Lung (tissue), 12 donors: ENCODE measurements around the gene HS3ST2. TPM values are rescaled to one million over a fixed set of nuclear protein-coding genes. Genes with fewer than 3 reads are reported as not detected.

ENCODE experiments used
- ATAC-seq: fragments of 200-7000 bp; cut with Tn5 transposase; one replicate; pipeline ENCODE4 v1.9.1; 2020; ENCODE audit warnings: moderate number of reproducible peaks; ENCODE audit not compliant: insufficient read depth, low FRiP score
- DNase-seq, 3 donors: peaks; one replicate each; pipeline ENCODE4 v3.0.0-alpha.2; 2013 to 2017
- H3K27ac ChIP-seq, 2 donors: one replicate each; pipeline ENCODE4 v1.5.1; 2013; ENCODE audit warnings: mild to moderate bottlenecking in 2 of 2, moderate library complexity in 2 of 2, control low read depth in 1 of 2, inconsistent platforms in 1 of 2, low read depth in 1 of 2, low read length in 1 of 2
- H3K27me3 ChIP-seq, 3 donors: one replicate each; pipeline ENCODE4 v1.5.1; 2013; ENCODE audit warnings: low read length in 2 of 3; ENCODE audit not compliant: control insufficient read depth in 3 of 3, insufficient read depth in 3 of 3
- H3K36me3 ChIP-seq, 4 donors: one replicate each; pipeline ENCODE4 v1.5.1; 2013; ENCODE audit warnings: low read length in 4 of 4, mild to moderate bottlenecking in 1 of 4, moderate library complexity in 1 of 4; ENCODE audit not compliant: control insufficient read depth in 4 of 4, insufficient read depth in 4 of 4
- H3K4me1 ChIP-seq, 5 donors: one replicate each; pipeline ENCODE4 v1.5.1; 2013; ENCODE audit warnings: low read length in 5 of 5, mild to moderate bottlenecking in 2 of 5, moderate library complexity in 1 of 5; ENCODE audit not compliant: control insufficient read depth in 5 of 5, insufficient read depth in 5 of 5
- H3K4me3 ChIP-seq: one replicate; pipeline ENCODE4 v1.5.1; 2013; ENCODE audit warnings: mild to moderate bottlenecking, control low read depth, moderate library complexity
- H3K9ac ChIP-seq, 2 donors: one replicate each; pipeline ENCODE4 v1.5.1; 2013; ENCODE audit warnings: low read length in 2 of 2, control low read depth in 1 of 2; ENCODE audit not compliant: insufficient read depth in 1 of 2
- H3K9me3 ChIP-seq, 4 donors: one replicate each; pipeline ENCODE4 v1.5.1; 2013; ENCODE audit warnings: low read length in 3 of 4, mild to moderate bottlenecking in 1 of 4, moderate library complexity in 1 of 4; ENCODE audit not compliant: control insufficient read depth in 4 of 4, insufficient read depth in 3 of 4
- whole genome bisulfite sequencing, 2 donors: extraction: QIAGEN DNeasy Blood & Tissue Kit; methylation state at CpG; one replicate each; pipeline ENCODE4 v1.1.7; 2013; 5-methylcytosine and 5-hydroxymethylcytosine counted together
- polyA plus RNA-seq, 2 donors: library from polyadenylated mRNA; stranded (reverse); fragments of 200-250 nt; gene quantifications; one replicate each; pipeline ENCODE4 v1.2.1, GENCODE V29; 2013
- total RNA-seq, 2 donors: library from RNA; depleted of rRNA in 1 of 2; stranded (reverse); fragments of >200 nt in 1 of 2; gene quantifications; one replicate each; pipeline ENCODE4 v1.2.1, GENCODE V29; 2014 to 2021
- TF ChIP-seq, protein P1 (sequence below): IDR thresholded peaks from 2 replicates; pipeline ENCODE4 v1.5.1; 2012; ENCODE audit warnings: mild to moderate bottlenecking; ENCODE audit errors: control extremely low read depth, extremely low read depth
- donor health status: control.
- donor health status: control.
- donor health status: Bipolar disorder and iron deficiency.
- donor health status: healthy.
- donor health status: DM: yes; HTN: yes; CAD: no.

Gene HS3ST2
- total and polyA plus RNA-seq, 4 donors, result 0.31 to 5.6 (median 1.3) TPM

DNA sequence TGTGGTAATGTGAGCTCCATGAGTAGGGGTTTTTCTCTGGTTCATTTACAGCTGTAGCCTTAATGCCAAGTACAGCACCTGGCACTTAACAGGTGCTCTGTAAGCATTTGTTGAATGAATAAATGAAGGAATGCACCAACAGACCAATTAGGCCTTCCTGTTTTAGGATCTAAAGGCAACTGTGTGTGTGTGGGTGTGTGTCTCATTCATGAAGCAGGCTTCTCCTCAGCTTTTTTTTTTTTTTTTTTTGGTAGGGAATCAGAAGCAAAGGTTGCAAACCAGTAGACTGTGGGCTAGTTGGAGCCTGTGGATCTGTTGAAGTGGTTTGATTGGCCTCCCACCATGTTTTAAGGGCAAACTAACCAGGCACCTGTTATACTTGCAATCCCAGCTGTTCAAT, 48.1 kb downstream of the HS3ST2 start:
- H3K36me3 ChIP-seq, result no peaks in the 10 kb centered on the region
- TF ChIP-seq, protein P1, sequence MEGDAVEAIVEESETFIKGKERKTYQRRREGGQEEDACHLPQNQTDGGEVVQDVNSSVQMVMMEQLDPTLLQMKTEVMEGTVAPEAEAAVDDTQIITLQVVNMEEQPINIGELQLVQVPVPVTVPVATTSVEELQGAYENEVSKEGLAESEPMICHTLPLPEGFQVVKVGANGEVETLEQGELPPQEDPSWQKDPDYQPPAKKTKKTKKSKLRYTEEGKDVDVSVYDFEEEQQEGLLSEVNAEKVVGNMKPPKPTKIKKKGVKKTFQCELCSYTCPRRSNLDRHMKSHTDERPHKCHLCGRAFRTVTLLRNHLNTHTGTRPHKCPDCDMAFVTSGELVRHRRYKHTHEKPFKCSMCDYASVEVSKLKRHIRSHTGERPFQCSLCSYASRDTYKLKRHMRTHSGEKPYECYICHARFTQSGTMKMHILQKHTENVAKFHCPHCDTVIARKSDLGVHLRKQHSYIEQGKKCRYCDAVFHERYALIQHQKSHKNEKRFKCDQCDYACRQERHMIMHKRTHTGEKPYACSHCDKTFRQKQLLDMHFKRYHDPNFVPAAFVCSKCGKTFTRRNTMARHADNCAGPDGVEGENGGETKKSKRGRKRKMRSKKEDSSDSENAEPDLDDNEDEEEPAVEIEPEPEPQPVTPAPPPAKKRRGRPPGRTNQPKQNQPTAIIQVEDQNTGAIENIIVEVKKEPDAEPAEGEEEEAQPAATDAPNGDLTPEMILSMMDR, result no peak
- DNase-seq, result no peak

DNA sequence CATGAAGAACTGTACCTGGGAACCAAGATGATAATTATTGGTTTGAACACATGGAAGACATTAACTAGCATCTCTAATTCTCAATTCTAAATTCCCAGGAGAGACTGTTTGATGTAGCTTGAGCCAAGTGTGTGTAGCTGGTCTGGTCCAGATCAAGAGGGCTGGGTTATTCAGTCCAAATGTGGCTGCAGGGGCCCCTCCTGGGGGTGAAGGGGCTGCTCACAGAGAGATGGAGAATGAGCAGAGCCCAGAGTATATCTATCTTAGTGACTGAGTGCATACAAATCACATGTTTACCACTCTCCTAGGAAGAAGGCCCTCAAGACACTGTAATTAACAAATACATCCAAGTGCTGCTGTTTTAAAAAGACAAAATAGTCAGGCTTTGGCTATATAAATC, 50.4 kb downstream of the HS3ST2 start:
- TF ChIP-seq, protein P1, result no peak
- no peak for ATAC-seq
- H3K36me3 ChIP-seq, result no peaks in the 10 kb centered on the region

More for the DNA sequence above, 48.1 kb downstream of the HS3ST2 start:
- Histone ChIP-seq H3K4me3 (no peak overlapping the region), H3K9ac (no peak overlapping the region), H3K27ac (no peak overlapping the region), H3K9me3 (no peaks in the 10 kb centered on the region), H3K27me3 (no peaks in the 10 kb centered on the region), H3K4me1 (peaks cover 0 to 1% (median 0%) of the 10 kb centered on the region in 5 donors)
- ATAC-seq, result no peak

DNA sequence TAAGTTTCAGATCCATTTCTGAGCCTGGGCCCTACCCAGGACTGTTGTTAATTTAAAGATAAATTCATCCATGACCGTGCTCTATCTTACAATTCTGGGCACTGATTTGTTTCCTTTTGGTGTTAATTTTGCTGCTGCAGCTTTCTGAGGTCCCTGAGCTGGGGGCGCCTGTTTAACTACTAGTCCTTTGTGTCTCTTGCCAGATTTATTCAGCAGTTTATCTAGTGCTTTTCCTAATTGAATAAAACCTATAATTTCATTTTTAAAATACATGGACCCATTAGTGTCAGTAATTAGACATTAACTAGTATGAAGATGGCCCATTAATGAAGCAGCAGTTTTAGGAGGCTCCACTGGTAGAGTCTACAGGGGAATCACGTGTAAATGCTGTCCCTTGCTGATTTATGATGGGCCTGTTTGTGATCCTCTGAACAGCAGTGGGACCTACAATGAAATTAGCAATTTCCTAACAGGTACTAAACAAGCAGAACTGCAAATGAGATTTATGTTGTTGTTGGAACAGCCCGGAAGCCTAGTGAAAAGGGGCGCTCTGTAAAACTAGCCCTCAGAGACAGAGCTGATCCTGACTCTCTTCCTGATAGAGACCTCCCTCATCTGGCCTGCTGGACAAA, 54.7 kb downstream of the HS3ST2 start:
- TF ChIP-seq, protein P1, result no peak
- H3K36me3 ChIP-seq, result no peaks in the 10 kb centered on the region
- no peak overlapping the region for H3K9ac ChIP-seq
- no peaks in the 10 kb centered on the region for H3K27me3 ChIP-seq
- 74 to 76% methylated on average over 5 of the region's 5 CpGs for WGBS, 2 donors
- H3K4me3 ChIP-seq, result no peak overlapping the region
- no peaks in the 10 kb centered on the region for H3K9me3 ChIP-seq
- H3K4me1 ChIP-seq, result no peaks in the 10 kb centered on the region
- no peak for ATAC-seq
- DNase-seq, result no peak
- no peak overlapping the region for H3K27ac ChIP-seq

More for the DNA sequence above, 50.4 kb downstream of the HS3ST2 start:
- no peak for DNase-seq
- Histone ChIP-seq H3K4me3 (no peak overlapping the region), H3K27ac (no peak overlapping the region), H3K9ac (no peak overlapping the region), H3K4me1 (peaks cover 0 to 1% (median 0%) of the 10 kb centered on the region in 5 donors), H3K27me3 (no peaks in the 10 kb centered on the region), H3K9me3 (no peaks in the 10 kb centered on the region)

DNA sequence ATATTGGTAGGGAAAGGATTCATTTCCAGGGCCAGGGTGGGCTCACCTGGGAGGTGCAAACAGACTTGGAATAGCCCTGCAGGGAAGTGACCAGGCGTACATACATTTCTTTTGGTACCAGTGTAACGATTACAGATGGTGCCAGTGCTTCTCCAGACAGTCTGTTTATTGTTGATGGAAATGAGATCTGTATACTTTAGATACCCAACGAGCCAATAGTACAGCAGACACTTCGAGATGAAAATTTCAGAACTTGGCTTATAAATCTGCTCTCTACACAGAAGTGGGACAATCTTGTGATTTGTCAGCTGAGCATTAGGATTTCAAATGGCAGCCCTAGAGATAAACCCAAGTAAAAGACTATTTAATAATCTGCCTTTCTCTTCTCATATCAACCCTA, 57.9 kb downstream of the HS3ST2 start:
- DNase-seq (no peak), ATAC-seq (no peak)
- Histone ChIP-seq H3K27ac (no peak overlapping the region), H3K4me3 (no peak overlapping the region), H3K27me3 (no peaks in the 10 kb centered on the region), H3K9ac (no peak overlapping the region), H3K9me3 (no peaks in the 10 kb centered on the region), H3K4me1 (no peaks in the 10 kb centered on the region), H3K36me3 (no peaks in the 10 kb centered on the region)
- 72 to 85% methylated on average over 4 of the region's 4 CpGs for WGBS, 2 donors
- TF ChIP-seq, protein P1, result no peak
